AG09309 (cell line): ENCODE measurements around the gene ORM2.

Experiments used
- DNase-seq: peaks from one replicate; pipeline ENCODE4 v3.0.0-alpha.2; 2010; ENCODE audit warnings: low read depth
- H3K4me3 ChIP-seq: 2 replicates; pipeline ENCODE4 v1.5.1; 2011; ENCODE audit warnings: mild to moderate bottlenecking, low read depth, low read length, moderate library complexity; ENCODE audit not compliant: control insufficient read depth
- TF ChIP-seq, protein P1 (sequence below): IDR thresholded peaks from 2 replicates; pipeline ENCODE4 v1.5.1; 2011; ENCODE audit warnings: mild to moderate bottlenecking, low read depth, low read length, inconsistent platforms; ENCODE audit not compliant: insufficient read depth, control insufficient read depth; ENCODE audit errors: missing control alignments

The ORM2 gene

DNA sequence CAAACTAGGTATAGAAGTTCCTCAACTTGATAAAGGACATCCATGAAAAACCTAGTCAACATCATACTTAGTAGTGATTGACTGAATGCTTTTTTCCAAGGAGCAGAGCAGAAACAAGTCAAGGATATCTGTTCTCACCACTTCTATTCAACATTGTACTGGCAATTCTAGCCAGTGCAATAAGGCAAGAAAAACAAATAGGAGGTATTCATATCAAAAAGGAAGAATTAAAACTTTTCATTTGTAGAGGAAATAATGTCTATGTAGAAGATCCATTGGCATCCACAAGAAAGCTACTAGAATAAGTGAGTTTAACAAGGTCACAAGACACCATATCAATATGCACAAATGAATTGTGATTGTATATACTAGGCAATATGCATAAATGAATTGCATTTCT, 35.0 kb upstream of the ORM2 start:
- TF ChIP-seq, protein P1, sequence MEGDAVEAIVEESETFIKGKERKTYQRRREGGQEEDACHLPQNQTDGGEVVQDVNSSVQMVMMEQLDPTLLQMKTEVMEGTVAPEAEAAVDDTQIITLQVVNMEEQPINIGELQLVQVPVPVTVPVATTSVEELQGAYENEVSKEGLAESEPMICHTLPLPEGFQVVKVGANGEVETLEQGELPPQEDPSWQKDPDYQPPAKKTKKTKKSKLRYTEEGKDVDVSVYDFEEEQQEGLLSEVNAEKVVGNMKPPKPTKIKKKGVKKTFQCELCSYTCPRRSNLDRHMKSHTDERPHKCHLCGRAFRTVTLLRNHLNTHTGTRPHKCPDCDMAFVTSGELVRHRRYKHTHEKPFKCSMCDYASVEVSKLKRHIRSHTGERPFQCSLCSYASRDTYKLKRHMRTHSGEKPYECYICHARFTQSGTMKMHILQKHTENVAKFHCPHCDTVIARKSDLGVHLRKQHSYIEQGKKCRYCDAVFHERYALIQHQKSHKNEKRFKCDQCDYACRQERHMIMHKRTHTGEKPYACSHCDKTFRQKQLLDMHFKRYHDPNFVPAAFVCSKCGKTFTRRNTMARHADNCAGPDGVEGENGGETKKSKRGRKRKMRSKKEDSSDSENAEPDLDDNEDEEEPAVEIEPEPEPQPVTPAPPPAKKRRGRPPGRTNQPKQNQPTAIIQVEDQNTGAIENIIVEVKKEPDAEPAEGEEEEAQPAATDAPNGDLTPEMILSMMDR: no peak

DNA sequence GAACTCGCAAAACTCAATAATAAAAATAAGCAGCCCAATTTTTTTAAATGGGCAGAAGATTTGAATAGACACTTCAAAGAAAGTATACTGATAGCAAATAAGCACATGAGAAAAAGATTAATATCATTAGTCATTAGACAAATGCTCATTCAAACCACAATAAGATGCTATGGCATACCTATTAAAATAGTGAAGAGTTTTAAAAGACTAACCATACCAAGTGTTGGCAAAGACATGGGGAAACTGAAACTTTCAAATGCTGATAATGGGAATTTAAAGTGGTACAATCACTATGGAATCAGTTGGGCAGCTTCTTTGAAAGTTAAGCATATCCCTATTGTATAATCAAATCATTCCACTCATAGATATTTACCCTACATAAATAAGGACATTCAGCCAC, 33.3 kb upstream of the ORM2 start:
- DNase-seq: no peak
- TF ChIP-seq, protein P1: no peak
- no peak overlapping the region for H3K4me3 ChIP-seq

More for the DNA sequence above, 35.0 kb upstream of the ORM2 start:
- DNase-seq: no peak
- H3K4me3 ChIP-seq: no peak overlapping the region

DNA sequence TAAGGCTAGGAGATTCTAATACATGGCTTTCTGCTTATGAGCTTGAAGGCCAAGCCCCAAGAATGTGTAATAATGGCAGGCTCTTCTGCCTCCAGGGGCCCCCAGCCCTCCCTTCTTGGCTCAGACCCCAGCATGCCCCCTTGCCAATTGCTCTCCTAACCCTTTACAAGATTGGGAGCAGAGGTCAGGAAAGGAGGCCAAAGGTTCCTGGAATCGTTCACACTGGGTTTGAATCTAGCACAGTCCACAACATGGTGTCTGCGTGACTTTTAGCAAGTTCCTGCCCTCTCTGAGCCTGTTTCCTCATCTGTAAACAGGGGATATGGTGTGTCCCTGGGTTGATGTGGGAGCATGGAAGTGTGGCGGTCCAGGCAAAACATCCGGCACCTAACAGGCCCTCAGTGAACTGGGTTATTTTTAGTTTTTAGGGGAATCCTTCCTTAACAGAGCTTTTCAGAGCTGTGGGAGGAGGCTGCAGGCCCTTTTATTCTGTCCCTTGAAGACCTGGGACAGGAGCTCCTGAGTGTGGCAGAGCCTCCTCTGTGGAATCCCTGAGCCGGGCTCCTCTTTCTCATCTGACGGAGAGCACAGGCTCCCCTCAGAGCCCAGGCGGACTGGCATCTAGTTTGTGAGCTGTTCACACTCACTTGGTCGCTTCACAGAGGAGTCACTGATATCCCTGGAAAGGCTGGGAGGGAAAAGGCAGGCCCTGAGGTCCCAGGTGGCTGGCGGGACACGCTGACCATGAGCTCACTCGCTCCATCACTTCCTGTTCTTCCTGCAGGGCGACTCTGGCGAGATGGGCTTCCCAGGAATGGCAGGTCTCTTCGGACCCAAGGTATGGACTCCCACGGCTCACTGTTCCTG, 30.1 kb upstream of the ORM2 start:
- no peak overlapping the region for H3K4me3 ChIP-seq

DNA sequence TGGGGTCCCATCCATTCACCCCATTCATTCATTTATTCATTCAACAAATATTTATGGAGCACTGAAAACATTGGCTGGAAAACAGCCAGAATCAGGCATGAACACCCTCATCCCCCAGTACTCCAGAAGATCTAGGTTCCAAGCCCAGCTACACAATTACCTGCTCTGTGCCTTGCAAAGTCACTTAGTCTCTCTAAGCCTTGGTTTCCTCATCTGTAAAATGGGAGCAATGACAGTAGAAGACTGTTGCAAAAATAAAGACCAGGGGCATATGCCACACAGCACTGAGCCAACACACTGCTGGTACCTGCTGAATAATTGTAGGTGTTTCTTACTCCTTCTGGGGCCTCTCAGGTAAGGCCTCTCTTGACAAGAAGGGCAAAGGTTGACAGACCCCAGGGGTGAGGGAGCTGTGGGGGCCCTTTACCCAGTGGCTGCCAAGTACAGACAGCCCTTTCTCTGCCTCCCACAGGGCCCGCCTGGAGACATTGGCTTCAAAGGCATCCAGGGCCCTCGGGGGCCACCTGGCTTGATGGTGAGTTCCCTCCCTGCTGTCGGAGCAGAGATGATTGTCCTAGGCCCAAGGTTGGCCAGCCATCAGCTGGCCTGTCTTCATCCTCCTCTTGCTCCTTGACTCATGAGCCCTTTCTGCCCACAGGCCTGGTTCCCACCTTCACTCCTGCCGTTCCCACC, 29.4 kb upstream of the ORM2 start:
- TF ChIP-seq, protein P1: no peak

More for the DNA sequence above, 30.1 kb upstream of the ORM2 start:
- DNase-seq: no peak
- TF ChIP-seq, protein P1: no peak

DNA sequence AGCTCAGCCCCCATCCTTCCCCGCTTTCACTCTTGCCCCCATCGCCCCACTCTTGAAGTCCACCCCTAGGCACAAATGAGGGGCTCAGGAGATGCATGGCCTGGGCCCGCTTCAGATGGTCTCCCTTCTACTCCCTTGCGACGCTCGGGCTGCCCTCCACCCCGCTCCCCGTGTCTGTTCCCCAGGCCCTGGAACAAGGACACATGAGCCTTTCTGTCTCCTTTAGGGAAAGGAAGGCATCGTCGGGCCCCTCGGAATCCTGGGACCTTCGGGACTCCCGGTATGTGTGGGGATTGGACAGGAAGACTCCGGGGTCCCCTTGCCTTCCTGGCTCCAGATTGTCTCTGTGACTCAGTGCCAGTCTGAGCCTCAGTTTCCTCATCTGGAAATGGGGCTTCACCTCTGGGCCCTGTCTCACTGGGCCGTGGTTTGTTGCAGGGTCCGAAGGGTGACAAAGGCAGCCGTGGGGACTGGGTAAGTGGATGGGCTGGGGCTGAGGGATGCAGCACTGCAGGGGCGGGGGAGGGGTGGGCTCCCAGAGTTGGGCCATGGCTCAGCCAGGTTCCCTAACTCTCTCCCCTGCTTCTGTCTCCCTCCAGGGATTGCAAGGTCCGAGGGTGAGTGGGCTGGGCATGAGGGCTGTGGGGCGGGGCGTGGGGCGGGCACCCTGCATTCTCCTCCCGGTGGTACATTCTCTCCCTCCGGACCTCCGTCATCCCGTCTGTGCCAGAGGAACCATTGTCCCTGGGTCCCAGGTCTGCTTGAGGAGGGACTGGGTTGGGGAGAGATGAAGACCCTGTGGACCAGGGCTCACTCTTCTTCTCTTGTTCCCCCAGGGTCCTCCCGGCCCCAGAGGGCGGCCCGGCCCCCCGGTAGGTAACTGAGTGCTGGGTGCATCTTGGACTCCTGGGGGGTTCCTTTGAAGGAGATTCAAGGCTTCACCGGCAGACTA, 28.5 kb upstream of the ORM2 start:
- no peak for DNase-seq
- TF ChIP-seq, protein P1: no peak
- no peak overlapping the region for H3K4me3 ChIP-seq

More for the DNA sequence above, 29.4 kb upstream of the ORM2 start:
- DNase-seq: no peak
- no peak overlapping the region for H3K4me3 ChIP-seq

DNA sequence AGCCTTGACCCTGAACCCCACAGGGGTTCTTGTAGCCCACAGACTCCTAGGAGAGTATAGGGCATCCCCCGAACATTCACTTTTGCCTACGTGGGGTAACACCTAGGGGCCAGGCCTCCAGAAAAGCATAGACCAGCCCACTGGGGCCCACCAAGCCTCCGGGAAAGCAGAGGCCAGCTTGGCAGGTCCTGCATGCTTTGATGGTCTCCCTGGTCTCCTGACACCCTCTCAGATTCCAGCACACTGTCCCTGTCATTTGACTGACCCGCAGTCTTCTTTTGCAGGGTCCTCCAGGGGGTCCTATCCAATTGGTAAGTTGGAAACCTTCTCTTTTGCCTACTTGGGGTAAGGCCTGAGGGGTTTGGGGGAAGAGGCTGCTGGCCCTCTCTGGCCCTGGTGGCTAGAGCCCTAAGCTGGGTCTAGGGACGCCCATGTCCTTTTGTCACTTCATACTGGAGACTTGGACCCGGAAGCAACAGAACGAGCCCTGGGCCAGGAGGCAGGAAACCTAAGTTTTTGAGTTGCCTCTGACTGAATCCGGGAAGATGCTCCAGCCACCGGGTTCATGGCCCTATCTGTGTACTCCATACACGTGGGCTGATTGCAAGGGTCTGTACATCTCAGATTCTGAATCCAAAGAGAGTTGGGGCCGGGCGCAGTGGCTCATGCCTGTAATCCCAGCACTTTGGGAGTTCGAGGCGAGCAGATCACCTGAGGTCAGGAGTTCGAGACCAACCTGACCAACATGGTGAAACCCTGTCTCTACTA, 27.7 kb upstream of the ORM2 start:
- no peak for DNase-seq
- TF ChIP-seq, protein P1: no peak
- H3K4me3 ChIP-seq: no peak overlapping the region
